ENCODE measurements around the gene IMMP2L.

DNA sequence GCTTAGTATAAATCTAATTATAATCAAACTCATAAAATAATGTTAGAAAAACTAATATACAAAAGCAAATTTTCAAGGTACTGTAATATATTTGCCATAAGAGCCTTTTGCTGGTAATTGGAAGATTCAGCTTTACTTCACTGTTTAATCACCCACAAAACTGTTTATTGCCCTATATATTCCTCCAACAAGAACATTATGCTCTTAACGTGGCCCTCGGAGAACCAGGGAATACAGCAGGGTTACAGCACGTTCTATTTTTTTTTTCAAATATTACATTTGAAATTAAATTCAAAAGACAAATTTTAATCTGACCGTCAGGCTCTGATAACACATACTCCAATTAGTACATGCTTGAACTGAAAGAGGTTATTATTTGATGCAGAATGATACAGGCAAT, 807.6 kb downstream of the IMMP2L start:
- no peak for TF ChIP-seq CTCF (conservative IDR thresholded peaks at IDR 0.05; ENCODE audit: low read length)
- TF ChIP-seq EZH2phosphoT487 (IDR thresholded peaks at IDR 0.05; ENCODE audit: borderline replicate concordance) = no peak

All from Loucy (cell line).